ENCODE data around the gene KL. TPM values are rescaled to one million over a fixed set of nuclear protein-coding genes. Genes with fewer than 3 reads are reported as not detected.

Gene KL
- total and polyA plus RNA-seq, 10 of the 15 experiments (the other 5 are each of a cell fraction or from before 2014, with no cell fraction given): 0.08 to 2.1 (median 1.4) TPM

DNA sequence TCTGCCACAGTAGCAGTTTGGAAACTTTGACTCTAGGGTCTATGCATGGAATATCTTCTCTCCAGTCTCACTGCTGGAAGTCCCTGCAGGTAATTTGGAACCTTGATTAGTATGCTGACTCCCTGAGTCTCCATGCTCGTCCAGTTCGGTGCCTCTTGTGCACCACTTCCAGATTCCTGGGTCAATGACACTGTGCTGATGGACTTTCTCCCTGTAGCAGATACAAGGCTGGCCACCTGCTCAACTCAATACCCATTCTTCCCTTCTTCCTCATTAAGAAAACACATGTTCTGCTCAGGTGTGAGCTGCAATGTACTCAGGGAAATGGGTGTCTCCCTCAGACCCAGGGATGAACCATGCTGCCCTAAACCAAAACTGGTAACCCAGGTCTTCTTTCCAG, 99.1 kb downstream of the KL start:
- Histone ChIP-seq H3K27ac (ENCODE audit: control insufficient read depth, insufficient read depth) (no peak overlapping the region), H3K4me3 (no peak overlapping the region), H3K9ac (ENCODE audit: control insufficient read depth, insufficient read depth, low read length) (no peak overlapping the region), H3K4me2 (ENCODE audit: control insufficient read depth, insufficient read depth) (no peak overlapping the region), H4K20me1 (ENCODE audit: control insufficient read depth, insufficient read depth) (no peaks in the 10 kb centered on the region), H3K36me3 (ENCODE audit: control insufficient read depth in 2 of 2, insufficient read depth in 2 of 2, low read length in 1 of 2) (peaks cover 21 to 27% of the 10 kb centered on the region in 2 experiments), H2AFZ (ENCODE audit: control insufficient read depth, low read depth, low read length) (no peak overlapping the region), H3K79me2 (ENCODE audit: control insufficient read depth, insufficient read depth, low read length) (no peaks in the 10 kb centered on the region), H3K4me1 (ENCODE audit: control insufficient read depth, insufficient read depth, low read length) (peaks cover 13% of the 10 kb centered on the region), H3K9me3 (replicated peaks; ENCODE audit: control insufficient read depth, insufficient read depth, low read length) (no peaks in the 10 kb centered on the region), H3K27me3 (replicated peaks in 1 of 2; ENCODE audit: control insufficient read depth in 2 of 2, insufficient read depth in 2 of 2, low read length in 1 of 2) (no peaks in the 10 kb centered on the region)
- 100% methylated on average over 2 of the region's 2 CpGs for WGBS (ENCODE audit: insufficient coverage, insufficient replicate concordance, low lambda C conversion rate, missing lambda C conversion rate)
- SMC1A ChIA-PET (ENCODE audit: uncharacterized antibody, unreplicated experiment): interaction anchor here (0.8 to 1.5 kb wide), 2 partner anchors 26 to 37 kb away, joined by 3 to 5 read pairs; no protein-coding TSS in a partner anchor
- DNase-seq (ENCODE audit: low read depth, low spot score) (no peak), FAIRE-seq (no peak), ATAC-seq (no peak)
- TF ChIP-seq GABPA (IDR thresholded peaks at IDR 0.05; ENCODE audit: low read depth): no peak
- CTCF ChIA-PET: interaction anchor here (0.8 to 1.1 kb wide), 2 partner anchors 20 to 84 kb away, joined by 3 to 5 read pairs; no protein-coding TSS in a partner anchor
- intact Hi-C loops (cut with micrococcal nuclease; ENCODE audit: unreplicated experiment) (no loop called here), in situ Hi-C loops (cut with MboI) (no loop called here)
- RAD21 ChIA-PET (ENCODE audit: unreplicated experiment): no interaction called here
- BruUV-seq (replicated peaks): no TSS peak
- POLR2A ChIA-PET: no interaction called here

All from GM12878 (cell line).